ENCODE data around the gene INPP5A.

DNA sequence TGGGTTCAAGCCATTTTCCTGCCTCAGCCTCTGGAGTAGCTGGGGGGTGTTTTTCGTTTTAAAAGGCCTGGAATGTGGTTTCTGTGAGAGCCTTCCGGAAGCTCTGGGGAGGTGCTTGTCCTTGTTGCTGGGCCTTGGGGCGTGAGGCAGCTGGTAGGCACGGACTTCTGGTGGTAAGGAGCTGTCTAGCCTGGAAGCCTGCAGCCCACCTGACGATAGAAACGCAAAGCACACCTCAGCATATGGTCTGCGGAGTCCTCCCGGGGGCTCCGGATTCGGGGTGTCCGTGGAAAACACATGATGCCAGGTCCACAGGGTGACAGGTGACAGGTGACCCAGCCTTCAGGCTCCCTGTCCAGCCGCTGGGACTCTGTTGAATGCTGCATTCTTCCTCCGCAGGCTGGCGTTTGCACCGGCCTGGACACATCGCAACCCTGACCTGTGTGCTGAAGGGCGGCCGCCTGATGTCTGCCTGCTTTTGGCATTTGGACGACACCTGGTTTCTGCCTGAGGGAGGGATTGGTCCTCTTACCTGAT lies 37.3 kb downstream of the INPP5A start:
- TF ChIP-seq, protein P1, sequence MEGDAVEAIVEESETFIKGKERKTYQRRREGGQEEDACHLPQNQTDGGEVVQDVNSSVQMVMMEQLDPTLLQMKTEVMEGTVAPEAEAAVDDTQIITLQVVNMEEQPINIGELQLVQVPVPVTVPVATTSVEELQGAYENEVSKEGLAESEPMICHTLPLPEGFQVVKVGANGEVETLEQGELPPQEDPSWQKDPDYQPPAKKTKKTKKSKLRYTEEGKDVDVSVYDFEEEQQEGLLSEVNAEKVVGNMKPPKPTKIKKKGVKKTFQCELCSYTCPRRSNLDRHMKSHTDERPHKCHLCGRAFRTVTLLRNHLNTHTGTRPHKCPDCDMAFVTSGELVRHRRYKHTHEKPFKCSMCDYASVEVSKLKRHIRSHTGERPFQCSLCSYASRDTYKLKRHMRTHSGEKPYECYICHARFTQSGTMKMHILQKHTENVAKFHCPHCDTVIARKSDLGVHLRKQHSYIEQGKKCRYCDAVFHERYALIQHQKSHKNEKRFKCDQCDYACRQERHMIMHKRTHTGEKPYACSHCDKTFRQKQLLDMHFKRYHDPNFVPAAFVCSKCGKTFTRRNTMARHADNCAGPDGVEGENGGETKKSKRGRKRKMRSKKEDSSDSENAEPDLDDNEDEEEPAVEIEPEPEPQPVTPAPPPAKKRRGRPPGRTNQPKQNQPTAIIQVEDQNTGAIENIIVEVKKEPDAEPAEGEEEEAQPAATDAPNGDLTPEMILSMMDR (conservative IDR thresholded peaks at IDR 0.05; ENCODE audit: low read depth, low read length) = no peak
- TF ChIP-seq EZH2 (IDR thresholded peaks at IDR 0.05; ENCODE audit: low read length, unreplicated experiment) = no peak

Measured in PC-3 (cell line).